Dendritic cell treated with granulocyte-macrophage colony-stimulating factor and Interleukin-4, amounts not matched to agents 40 ng/mL and 50 ng/mL, for 4 days (primary cell): ENCODE measurements around the gene EYA2.

Experiments
- H3K27ac Mint-ChIP-seq: one replicate; pipeline ENCODE4 v1.8.0; 2022; ENCODE audit warnings: mild to moderate bottlenecking, mixed read lengths
- H3K27me3 Mint-ChIP-seq: one replicate; pipeline ENCODE4 v1.8.0; 2022; ENCODE audit warnings: mild to moderate bottlenecking, mixed read lengths
- H3K36me3 Mint-ChIP-seq: one replicate; pipeline ENCODE4 v1.8.0; 2022; ENCODE audit warnings: low read depth, mixed read lengths
- H3K4me1 Mint-ChIP-seq: one replicate; pipeline ENCODE4 v1.8.0; 2022; ENCODE audit warnings: low read depth, mixed read lengths
- H3K4me3 Mint-ChIP-seq: one replicate; pipeline ENCODE4 v1.8.0; 2022; ENCODE audit warnings: mild to moderate bottlenecking, moderate library complexity, mixed read lengths
- H3K9me3 Mint-ChIP-seq: one replicate; pipeline ENCODE4 v1.8.0; 2022; ENCODE audit warnings: mixed read lengths
- intact Hi-C: fragments of 100-400 bp; cut with micrococcal nuclease; formaldehyde crosslinking; loops from one replicate; pipeline ENCODE4 v1.15.0; 2022

Gene EYA2

DNA sequence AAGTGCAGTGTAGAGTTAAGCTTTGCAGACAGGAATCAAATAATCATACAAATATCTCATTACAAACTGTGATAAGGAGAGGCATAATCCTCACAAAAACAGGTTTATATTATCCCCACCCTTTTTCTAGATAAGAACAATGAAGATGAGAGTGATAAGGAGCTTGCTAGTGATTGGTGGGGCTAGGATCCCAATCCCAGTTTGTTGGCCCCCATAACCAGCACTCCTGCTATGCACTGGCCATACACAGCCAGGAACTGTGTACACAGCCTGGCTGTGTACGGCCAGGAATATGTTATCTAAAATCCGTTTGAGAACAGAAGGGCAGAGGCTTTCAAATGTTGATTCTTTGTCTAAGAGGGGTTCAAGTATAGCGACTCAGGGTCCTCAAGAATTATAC, 180.6 kb downstream of the EYA2 start:
- Mint-ChIP-seq H3K27me3 (peaks cover 18% of the 10 kb centered on the region), H3K4me3 (no peak overlapping the region), H3K36me3 (no peaks in the 10 kb centered on the region), H3K4me1 (no peaks in the 10 kb centered on the region), H3K9me3 (peaks cover 29% of the 10 kb centered on the region), H3K27ac (no peak overlapping the region)
- intact Hi-C loops = no loop called here

DNA sequence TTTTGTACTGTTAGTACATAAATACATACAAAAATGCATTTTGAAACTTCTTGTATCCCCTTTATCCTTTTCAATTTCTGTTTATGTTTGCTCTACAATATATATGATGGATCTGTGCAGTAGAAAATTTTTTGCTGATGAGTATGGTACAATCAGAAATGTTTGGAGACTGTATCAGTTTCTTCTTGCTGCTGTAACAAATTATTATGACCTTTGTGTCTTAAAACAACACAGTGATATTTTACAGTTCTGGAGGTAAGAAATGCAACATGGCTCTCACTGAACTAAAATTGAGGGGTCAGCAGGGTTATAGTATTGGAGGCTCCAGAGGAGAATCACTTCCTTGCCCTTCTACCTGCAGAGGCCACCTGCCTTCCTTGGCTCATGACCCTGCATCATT, 184.4 kb downstream of the EYA2 start:
- no peaks in the 10 kb centered on the region for H3K36me3 Mint-ChIP-seq
- no peak overlapping the region for H3K27ac Mint-ChIP-seq
- H3K4me3 Mint-ChIP-seq = no peak overlapping the region
- H3K4me1 Mint-ChIP-seq = no peaks in the 10 kb centered on the region
- peaks cover 35% of the 10 kb centered on the region for H3K27me3 Mint-ChIP-seq
- intact Hi-C loops = no loop called here
- peaks cover 18% of the 10 kb centered on the region for H3K9me3 Mint-ChIP-seq

DNA sequence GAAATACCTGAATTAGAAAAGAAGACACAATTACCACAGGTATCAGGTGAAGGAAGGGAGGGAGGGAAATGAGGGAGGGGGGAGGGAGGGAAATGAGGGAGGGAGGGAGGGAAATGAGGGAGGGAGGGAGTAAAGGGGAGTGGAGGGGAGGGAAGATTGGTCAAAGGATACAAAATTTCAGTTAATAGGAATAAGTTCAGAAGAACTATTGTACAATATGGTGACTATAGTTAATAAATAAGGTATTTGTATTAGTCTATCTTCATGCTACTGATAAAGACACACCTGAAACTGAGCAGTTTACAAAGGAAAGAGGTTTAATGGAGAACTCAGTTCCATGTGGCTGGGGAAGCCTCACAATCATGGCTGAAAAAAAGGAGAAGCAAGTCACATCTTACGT, 185.7 kb downstream of the EYA2 start:
- no peak overlapping the region for H3K4me3 Mint-ChIP-seq
- no peaks in the 10 kb centered on the region for H3K36me3 Mint-ChIP-seq
- intact Hi-C loops = no loop called here
- no peaks in the 10 kb centered on the region for H3K4me1 Mint-ChIP-seq
- H3K27ac Mint-ChIP-seq = no peak overlapping the region
- peaks cover 41% of the 10 kb centered on the region for H3K27me3 Mint-ChIP-seq
- H3K9me3 Mint-ChIP-seq = peaks cover 18% of the 10 kb centered on the region

DNA sequence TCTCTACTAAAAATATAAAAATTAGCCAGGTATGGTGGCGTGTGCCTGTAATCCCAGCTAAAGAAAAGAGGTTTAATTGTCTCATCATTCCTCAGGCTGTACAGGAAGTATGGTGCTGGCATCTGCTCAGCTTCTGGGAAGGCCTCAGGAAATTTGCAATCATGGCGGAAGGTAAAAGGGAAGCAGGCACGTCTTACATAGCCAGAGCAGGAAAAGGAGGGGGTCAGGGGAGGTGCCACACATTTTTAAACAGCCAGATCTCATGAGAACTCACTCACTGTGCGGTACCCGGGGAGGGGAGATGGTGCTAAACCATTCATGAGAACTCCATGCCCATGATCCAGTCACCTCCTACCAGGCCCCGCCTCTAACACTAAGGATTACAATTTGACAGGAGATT, 191.7 kb downstream of the EYA2 start:
- Mint-ChIP-seq H3K36me3 (no peaks in the 10 kb centered on the region), H3K27ac (no peak overlapping the region), H3K27me3 (peaks cover 35% of the 10 kb centered on the region), H3K4me3 (no peak overlapping the region), H3K4me1 (no peaks in the 10 kb centered on the region), H3K9me3 (peaks cover 10% of the 10 kb centered on the region)
- intact Hi-C loops = no loop called here

DNA sequence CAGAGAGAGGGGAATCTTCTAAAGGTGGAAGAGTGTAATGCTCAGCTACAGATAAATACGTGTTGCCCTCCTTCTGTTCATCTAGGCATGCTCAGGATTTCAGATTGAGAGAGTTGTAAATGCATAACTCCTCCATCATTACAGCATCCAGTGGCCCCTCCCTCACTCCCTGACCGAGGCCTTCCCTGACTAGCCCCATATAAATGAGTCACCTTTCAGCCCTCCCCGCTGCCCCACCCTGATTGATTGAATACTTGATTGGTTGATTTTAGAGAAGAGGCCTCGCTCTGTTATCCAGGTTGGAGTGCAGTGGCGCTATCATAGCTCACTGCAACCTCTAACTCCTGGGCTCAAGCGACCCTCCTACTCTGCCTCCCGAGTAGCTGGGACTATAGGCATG, 193.7 kb downstream of the EYA2 start:
- no peaks in the 10 kb centered on the region for H3K4me1 Mint-ChIP-seq
- H3K27me3 Mint-ChIP-seq = peaks cover 36% of the 10 kb centered on the region
- intact Hi-C loops = no loop called here
- H3K4me3 Mint-ChIP-seq = no peak overlapping the region
- H3K27ac Mint-ChIP-seq = no peak overlapping the region
- no peaks in the 10 kb centered on the region for H3K36me3 Mint-ChIP-seq
- peaks cover 10% of the 10 kb centered on the region for H3K9me3 Mint-ChIP-seq

DNA sequence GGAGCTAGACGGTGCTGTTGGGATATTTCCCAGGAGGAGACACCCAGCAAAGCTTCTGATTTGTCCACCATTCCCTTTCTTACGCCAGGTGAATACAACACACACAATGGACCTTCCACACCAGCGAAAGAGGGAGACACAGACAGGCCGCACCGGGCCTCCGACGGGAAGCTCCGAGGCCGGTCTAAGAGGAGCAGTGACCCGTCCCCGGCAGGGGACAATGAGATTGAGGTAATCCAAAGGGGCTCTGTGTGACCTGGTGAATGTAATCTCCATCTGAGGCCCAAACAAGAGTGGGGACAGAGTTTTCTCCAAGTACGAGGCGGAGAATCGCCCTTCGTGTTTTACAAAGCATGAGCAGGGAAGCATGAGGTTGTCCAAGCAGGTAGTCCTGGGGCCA, 194.5 kb downstream of the EYA2 start:
- intact Hi-C loops = no loop called here
- Mint-ChIP-seq H3K27ac (no peak overlapping the region), H3K4me1 (no peaks in the 10 kb centered on the region), H3K36me3 (no peaks in the 10 kb centered on the region), H3K9me3 (peaks cover 10% of the 10 kb centered on the region), H3K4me3 (no peak overlapping the region), H3K27me3 (peaks cover 36% of the 10 kb centered on the region)

DNA sequence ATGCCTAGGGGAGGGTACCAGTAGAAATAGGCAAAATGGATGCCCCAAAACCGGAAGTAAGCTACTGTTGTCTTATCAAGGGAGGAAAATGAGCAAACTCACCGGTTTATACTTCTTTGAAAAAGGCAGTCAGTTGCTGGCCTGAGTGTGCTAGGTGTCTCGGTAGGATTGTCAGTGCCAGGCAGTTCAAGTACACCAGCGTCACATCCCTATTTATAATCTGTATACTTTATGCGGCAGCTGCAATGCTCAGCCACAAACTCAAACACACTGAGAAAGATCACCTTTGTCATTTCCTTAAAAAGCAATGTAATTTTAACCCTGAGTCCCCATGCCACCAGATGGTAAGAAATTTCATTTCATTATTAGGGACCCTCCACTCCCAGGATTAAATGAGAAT, 196.2 kb downstream of the EYA2 start:
- no peaks in the 10 kb centered on the region for H3K4me1 Mint-ChIP-seq
- intact Hi-C loops = no loop called here

DNA sequence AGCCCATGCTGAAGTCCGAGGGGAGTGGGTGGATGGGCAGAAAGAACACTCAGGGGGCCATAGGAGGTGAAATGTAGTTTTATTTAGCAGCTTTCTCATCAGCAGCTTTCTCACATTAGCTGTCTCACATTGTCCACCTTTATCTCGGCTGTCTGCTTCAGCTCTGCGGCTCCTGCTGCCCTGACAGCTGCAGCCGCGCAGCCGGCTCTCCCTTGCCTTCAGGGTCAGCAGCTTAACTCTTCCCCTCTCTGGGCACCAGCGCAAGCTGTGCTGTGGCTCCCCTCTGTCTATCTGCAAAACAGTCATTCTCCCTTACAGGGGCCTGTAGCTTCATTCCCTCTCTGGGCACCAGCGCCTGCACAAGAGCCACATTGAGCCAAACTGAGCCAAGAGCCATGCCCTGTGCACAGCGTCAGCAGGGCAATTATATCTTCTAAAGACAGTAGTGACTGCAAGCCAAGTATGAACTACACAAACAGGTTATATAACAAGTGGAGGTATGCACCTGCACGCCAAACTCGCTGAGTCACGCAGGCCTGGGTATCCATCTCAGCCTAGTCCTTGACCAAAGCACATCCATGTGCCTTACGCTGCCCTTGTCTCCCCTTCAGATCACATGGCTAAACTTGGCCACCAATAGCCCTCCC, 198.8 kb downstream of the EYA2 start:
- intact Hi-C loops = no loop called here
- no peaks in the 10 kb centered on the region for H3K36me3 Mint-ChIP-seq
- no peak overlapping the region for H3K4me3 Mint-ChIP-seq
- peaks cover 47% of the 10 kb centered on the region for H3K27me3 Mint-ChIP-seq
- H3K9me3 Mint-ChIP-seq = peaks cover 23% of the 10 kb centered on the region
- no peak overlapping the region for H3K27ac Mint-ChIP-seq
- no peaks in the 10 kb centered on the region for H3K4me1 Mint-ChIP-seq

More for the DNA sequence above, 196.2 kb downstream of the EYA2 start:
- Mint-ChIP-seq H3K4me3 (no peak overlapping the region), H3K27me3 (peaks cover 35% of the 10 kb centered on the region), H3K9me3 (peaks cover 16% of the 10 kb centered on the region), H3K36me3 (no peaks in the 10 kb centered on the region), H3K27ac (no peak overlapping the region)

DNA sequence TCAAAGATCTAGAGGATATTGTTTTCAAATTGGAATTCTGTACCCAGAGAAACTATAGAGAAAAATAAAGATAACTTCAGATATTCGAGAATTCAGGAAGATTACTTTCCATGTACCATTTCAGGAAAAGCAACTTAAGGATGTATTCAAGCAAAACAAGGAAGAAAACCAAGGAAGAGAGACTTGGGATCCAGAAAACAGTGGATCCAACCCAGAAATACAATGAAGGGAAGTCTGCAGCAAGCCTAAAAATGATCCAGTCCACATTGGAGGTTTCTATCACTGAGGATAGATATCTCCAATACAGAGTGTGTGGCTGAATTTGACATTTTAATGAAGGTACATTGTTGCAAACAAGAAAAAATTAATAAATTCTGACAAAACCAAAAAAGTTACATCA, 201.0 kb downstream of the EYA2 start:
- H3K27ac Mint-ChIP-seq = no peak overlapping the region
- intact Hi-C loops = no loop called here

DNA sequence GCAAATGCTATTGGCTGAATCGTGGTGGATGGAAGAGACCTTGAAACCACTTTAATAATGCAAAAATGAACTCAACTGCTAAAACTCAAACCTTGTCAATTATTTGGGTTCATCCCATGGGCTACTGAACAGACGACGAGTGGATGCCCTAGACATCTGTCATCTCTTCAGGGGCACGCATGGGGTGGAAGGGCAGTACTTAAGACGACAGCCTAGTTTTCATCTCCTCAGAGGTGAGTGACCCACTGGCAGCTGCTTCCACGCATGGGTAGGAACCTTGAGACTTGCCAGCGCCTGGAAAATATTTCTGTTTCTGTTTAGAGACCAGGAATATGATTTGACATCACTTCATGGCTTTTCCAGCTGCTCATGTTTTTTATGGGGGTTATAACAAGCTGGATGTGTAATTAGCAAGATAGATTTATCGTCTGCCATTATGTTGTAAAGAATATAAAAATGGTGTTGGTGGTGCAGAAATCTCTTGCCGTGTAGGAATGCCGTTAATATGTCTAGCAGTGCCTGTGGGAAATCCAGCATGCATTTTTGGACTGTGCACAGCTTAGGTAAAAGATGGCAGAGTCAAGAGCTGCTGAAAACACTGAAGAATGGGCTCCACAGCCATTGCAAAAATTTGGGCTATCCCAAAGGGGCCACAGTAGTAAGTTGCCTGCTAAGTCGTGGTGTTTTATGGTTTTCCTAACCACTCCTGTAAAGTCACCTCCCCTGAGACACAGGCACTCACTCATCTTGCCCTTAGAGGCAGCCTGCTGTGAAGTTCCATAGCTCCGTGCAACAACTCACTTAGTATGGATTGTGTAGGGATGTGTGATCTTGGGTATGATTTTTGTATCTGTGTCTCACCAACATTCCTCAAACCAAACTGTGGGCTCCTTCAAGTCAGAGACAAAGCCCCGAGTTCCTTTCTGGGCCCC, 203.3 kb downstream of the EYA2 start:
- Mint-ChIP-seq H3K4me1 (peaks cover 6% of the 10 kb centered on the region), H3K27me3 (peaks cover 48% of the 10 kb centered on the region), H3K9me3 (peaks cover 42% of the 10 kb centered on the region), H3K4me3 (no peak overlapping the region), H3K27ac (no peak overlapping the region), H3K36me3 (no peaks in the 10 kb centered on the region)
- intact Hi-C loops = no loop called here

More for the DNA sequence above, 201.0 kb downstream of the EYA2 start:
- Mint-ChIP-seq H3K27me3 (peaks cover 51% of the 10 kb centered on the region), H3K4me1 (peaks cover 6% of the 10 kb centered on the region), H3K9me3 (peaks cover 23% of the 10 kb centered on the region), H3K36me3 (no peaks in the 10 kb centered on the region), H3K4me3 (no peak overlapping the region)

DNA sequence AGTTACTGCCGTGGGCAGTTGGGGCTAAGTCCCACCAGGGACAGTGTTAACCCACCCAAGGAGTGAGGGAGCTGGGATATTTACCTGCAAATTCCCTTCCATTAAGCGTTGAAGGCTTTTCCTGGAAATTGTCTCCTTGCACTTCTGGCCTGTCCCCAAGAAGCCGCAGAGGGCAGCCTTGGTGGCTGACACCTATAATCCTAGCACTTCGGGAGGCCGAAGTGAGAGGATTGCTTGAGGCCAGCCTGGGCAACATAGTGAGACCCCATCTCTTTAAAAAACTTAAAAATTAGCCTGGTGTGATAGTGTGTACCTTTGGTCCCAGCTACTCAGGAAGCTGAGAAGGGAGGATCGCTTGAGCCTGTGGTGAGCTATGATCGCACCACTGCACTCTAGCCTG, 204.4 kb downstream of the EYA2 start:
- H3K27ac Mint-ChIP-seq = no peak overlapping the region

DNA sequence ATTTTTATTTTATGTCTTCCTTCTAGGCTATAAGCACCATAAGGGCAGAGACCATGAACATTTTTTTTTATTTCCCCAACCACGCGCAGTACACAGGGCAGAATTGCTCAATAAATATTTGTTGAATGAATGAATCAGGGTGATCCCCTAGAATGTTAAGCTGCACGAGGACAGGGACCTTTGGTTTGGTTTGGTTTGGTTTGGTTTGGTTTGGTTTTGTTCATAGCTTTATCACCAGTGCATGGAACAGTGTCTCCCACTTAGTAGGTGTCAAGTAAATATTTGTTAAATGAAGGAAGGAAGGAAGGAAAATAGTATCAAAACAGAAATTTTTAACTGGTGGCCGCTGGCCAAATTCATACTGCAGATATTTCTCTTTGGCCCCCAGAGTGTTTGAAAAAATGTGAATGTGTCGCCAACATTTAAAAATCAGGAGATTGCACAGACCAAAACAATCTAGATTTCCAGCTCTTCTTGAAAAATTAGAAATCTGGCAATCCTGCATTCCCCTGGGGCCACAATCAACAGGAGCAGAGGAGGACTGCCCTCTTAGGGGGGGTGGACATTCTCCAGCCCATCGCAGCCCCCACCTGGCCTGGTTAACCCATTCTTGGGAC, 205.3 kb downstream of the EYA2 start:
- intact Hi-C loops = no loop called here
- H3K36me3 Mint-ChIP-seq = no peaks in the 10 kb centered on the region
- peaks cover 6% of the 10 kb centered on the region for H3K4me1 Mint-ChIP-seq
- no peak overlapping the region for H3K27ac Mint-ChIP-seq
- peaks cover 59% of the 10 kb centered on the region for H3K9me3 Mint-ChIP-seq
- no peak overlapping the region for H3K4me3 Mint-ChIP-seq
- peaks cover 38% of the 10 kb centered on the region for H3K27me3 Mint-ChIP-seq

More for the DNA sequence above, 204.4 kb downstream of the EYA2 start:
- Mint-ChIP-seq H3K4me3 (no peak overlapping the region), H3K9me3 (peaks cover 51% of the 10 kb centered on the region), H3K27me3 (peaks cover 40% of the 10 kb centered on the region), H3K4me1 (peaks cover 6% of the 10 kb centered on the region), H3K36me3 (no peaks in the 10 kb centered on the region)
- intact Hi-C loops = no loop called here

DNA sequence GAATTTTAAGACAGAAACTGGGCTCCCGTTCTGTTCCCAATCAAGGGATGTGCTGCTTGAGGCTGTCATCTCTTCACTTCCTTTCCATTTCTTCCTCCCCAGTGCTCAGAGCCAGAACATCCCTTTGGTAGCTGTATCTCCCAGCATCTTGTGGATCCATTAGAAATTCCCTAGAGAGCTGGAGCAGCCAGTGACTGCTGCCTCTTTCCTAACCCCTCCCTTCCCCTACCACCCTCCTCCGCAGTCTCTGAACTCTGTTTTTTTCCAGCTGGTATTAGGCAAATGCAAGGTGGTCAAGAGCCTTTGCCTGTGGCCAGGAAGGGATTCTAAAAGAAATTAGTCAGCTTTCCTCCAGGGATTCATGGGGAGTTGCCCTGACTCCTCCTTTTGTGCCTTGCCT, 208.0 kb downstream of the EYA2 start:
- peaks cover 26% of the 10 kb centered on the region for H3K27me3 Mint-ChIP-seq

DNA sequence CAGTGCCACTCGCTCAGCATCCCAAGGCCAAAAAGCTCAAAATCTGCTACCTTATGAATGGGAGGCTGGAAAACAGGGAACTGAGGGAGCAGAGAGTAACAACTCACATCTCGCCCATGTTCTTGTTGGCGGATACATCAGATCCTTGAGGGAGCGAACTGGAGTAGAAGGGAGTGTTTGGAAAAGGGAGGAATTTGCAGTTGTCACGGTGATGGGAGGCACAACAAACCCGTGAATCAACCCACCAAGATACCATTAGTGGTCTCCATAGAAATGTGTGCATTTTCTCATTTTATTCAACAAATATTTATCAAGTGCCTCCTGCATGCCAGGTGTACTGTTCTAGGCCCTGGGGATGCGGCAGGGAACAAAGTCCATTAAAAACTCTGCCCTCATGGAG, 212.1 kb downstream of the EYA2 start:
- intact Hi-C loops = no loop called here
- H3K27me3 Mint-ChIP-seq = peaks cover 5% of the 10 kb centered on the region
- H3K4me1 Mint-ChIP-seq = peaks cover 11% of the 10 kb centered on the region
- H3K4me3 Mint-ChIP-seq = no peak overlapping the region
- peaks cover 61% of the 10 kb centered on the region for H3K9me3 Mint-ChIP-seq
- no peaks in the 10 kb centered on the region for H3K36me3 Mint-ChIP-seq
- H3K27ac Mint-ChIP-seq = no peak overlapping the region

More for the DNA sequence above, 208.0 kb downstream of the EYA2 start:
- Mint-ChIP-seq H3K36me3 (no peaks in the 10 kb centered on the region), H3K4me3 (no peak overlapping the region), H3K27ac (no peak overlapping the region), H3K9me3 (peaks cover 48% of the 10 kb centered on the region), H3K4me1 (peaks cover 10% of the 10 kb centered on the region)
- intact Hi-C loops = no loop called here
